ENCODE measurements around the gene MUC4.
"Not testable (repeated sequence)": the region's sequence is repeated elsewhere in the genome, so short reads cannot be mapped to it uniquely, and the experiment has no call there.

Gene MUC4

DNA sequence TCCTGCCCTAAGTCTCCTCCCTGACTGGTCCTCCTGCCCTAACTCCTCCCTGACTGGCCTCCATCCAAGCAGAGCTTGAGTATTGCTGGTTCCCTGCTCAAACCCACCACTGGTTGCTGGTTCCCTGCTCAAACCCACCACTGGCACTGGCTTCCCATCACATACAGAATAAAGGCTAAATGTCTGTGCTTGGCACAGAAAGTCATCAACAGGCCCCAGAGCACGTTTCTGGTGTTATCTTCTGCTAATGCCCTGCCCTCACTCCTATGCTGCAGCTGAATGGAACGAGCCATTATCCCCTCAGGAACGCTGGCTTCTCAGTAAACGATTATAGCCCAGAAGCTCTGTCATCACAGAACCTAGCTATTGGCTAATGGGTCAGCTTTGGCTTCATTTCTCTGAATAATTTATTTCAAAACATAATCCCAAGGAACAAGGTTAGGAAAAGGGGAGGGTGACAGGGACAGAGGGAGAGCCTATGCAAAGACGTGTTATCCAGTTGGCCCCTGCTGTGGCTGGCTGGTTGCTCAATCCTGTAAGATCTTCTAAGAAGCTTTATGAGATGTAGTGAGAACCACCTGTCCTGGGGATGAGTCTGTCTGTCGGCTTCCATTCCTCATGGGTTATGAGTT, 97.2 kb downstream of the MUC4 start:
- DNase-seq (ENCODE audit: low read depth), result no peak

- not testable (repeated sequence) for DNase-seq (ENCODE audit: low read depth)
Measured at GRCh38 chr3:195713150-195713549, 98.6 kb downstream of the MUC4 start.

DNA sequence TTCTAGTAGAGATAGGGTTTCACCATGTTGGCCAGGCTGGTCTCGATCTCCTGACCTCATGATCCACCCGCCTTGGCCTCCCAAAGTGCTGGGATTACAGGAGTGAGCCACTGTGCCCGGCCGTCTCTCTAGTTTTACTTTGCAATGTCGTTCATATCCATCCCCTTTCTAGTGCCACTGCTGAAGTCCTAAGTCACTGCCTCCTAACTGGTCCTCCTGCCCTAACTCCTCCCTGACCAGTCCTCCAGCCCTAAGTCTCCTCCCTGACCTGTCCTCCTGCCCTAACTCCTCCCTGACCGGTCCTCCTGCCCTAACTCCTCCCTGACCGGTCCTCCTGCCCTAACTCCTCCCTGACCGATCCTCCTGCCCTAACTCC, 99.2 kb downstream of the MUC4 start:
- not testable (repeated sequence) for DNase-seq (ENCODE audit: low read depth)

DNA sequence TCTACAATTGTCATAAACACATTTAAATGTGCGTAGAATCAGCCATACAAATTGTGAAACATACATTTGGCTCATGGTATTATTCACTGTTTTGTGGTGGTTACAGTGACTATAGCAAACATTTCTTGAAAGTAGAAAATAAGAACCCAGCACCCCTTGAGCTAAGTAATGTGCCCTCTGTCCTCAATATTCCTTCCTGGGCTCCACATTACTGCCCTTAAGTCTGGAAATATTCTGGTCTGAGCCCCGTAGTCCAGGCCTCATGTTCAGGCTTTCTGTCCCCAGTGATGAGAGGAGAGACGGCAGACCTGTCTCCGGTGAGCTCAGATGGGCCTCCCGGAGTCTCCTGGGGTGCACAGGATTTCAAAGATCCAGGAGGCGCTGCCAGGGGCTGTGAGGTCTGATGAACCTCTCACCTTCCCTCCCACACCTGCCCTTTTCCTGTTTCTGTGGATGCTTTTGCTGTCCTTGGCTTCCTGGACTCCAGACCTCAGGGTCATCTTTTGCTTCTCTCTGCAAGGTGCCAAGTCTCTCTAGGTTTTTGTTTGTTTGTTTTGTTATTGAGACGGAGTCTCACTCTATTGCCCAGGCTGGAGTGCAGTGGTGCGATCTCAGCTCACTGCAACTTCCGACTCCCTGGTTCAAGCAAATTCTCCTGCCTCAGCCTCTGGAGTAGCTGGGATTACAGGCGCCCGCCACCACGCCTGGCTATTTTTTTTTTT, 99.8 kb downstream of the MUC4 start:
- no peak for DNase-seq (ENCODE audit: low read depth)

- DNase-seq (ENCODE audit: low read depth), result not testable (repeated sequence)
Measured at GRCh38 chr3:195711091-195711812, 100.5 kb downstream of the MUC4 start.

GRCh38 chr3:195710126-195710905, 101.4 kb downstream of the MUC4 start:
- not testable (repeated sequence) for DNase-seq (ENCODE audit: low read depth)

- no peak for DNase-seq (ENCODE audit: low read depth)
Measured at GRCh38 chr3:195709676-195710085, 102.0 kb downstream of the MUC4 start.

DNA sequence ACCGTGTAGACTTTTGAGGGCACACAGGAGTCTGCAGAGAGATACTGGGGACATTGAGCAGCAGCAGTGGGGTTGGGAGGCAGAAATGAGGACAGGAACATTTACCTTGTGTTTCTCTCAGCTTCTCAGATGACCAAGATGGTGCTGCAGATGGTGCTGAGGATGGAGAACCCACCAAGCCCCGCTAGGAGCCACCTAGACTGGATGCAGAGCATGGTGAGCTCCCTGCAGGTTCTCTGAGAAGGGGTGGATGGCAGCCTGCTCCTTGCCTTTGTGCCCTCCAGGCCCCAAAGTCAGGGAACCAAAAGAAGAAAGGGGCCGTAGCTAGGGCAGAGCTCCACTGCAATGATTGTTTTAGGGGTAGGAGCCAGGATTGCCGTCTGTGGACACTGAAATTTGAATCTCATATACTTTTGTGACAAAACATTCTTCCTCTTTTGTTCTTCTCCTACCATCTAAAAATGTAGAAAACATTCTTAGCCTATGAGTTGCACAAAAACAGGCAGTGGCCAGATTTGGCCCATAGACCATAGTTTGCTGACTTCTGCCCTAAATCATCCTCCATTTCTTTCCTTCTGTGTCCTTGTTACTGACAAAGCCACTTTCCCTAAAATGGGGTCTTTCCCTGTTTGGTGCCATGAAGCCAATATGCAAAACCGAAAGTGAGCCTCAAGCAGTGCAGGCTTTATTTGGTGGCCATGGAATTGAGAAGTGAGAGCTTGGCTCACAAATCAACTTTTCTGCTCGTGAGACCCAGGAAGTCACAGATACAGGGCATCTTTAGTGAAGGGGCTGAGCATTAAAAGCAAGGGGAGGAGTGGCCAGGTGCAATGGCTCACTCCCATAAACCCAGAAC, 102.9 kb downstream of the MUC4 start:
- DNase-seq (ENCODE audit: low read depth), result no peak

DNA sequence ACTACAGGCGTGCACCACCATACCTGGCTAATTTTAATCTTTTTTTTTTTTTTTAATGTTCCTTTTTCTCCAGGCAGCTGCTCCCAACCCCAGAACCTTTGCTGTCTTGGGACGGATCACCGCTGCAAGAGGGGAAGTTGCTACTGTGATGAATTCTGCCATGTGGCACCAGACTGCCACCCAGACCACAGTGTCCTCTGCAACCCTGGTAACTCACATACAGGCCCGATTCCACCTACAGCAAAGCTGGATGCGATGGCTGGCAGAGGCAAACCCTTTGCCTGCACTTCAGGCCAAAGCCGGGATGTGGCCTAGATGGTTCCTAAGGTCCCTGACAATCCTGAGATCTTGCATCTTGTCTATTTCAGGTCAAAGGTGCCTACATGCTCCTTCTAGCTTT, 103.7 kb downstream of the MUC4 start:
- DNase-seq (ENCODE audit: low read depth), result no peak

DNA sequence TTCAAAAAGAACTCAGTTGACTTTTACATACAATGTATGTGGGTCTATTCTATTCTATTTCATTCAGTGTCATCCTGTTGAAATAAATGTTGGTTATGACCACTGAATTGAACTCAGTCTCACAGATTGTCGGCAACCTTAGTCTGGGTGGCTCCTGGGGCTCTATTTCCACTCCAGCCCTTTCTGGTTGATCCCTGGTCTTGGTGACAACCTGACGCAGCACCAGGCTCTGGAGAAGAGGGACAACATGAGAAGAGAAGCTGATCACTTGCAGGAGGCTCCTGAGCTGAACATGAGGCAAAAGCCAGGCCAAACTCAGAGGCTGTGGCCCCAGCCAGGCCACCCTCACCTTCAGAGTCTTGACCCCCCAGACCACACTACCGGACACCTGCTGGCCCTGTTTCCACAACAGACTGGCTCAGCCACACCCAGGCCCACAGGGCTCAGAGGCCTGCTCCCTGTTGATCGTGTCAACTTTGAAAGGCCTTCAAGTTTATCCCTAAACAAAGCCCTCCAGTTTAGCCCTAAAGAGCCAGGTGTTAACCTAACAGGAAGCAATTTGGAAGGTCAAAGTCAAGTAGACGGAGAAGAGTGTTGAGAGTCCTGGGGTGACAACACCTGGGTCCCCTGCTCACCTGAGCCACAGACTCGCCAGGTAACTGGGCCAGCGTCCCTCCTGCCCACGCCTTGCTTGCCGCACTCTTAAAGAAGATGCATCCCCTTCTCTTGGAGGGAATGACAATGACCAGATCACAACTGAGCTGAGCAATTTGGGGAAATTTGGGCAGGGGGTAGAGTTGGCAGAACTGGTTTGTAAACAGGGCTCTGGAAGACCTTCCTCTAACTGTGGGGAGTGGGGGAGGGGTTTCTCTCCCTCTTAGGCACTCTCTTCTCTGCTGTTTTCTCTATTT, 106.4 kb downstream of the MUC4 start:
- DNase-seq (ENCODE audit: low read depth), result no peak

- no peak for DNase-seq (ENCODE audit: low read depth)
Measured at GRCh38 chr3:195704433-195704999, 107.2 kb downstream of the MUC4 start.

DNA sequence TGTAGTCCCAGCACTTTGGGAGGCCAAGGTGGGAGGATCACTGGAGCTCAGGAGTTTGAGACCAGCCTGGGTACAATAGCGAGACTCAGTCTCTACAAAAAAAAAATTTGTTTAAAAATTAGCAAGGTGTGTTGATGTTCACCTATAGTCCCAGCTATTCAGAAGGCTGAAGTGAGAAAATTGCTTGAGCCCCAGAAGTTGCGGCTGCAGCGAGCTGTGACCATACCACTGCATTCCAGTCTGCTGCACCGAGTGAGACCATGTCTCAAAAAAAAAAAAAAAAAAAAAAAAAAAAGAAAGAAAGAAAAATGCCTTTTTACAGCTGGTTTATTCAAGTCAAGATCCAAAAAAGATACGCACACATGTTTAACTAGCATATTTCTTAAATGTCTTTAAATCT, 108.0 kb downstream of the MUC4 start:
- DNase-seq (ENCODE audit: low read depth), result no peak

- no peak for DNase-seq (ENCODE audit: low read depth)
Measured at GRCh38 chr3:195701042-195701915, 110.5 kb downstream of the MUC4 start.

DNA sequence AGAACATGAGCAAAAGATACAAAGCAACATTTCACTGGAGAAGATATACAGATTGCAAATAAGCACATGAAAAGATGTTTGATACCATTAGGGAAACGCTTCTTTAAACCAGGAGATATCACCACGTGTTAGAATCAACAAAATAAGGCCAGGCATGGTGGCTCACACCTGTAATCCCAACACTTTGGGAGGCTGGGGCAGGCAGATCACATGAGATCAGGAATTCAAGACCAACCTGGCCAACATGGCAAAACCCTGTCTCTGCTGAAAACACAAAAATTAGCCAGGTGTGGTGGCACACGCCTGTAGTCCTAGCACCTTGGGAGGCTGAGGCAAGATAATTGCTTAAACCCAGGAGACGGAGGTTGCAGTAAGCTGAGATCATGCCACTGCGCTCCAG, 111.4 kb downstream of the MUC4 start:
- DNase-seq (ENCODE audit: low read depth), result no peak

DNA sequence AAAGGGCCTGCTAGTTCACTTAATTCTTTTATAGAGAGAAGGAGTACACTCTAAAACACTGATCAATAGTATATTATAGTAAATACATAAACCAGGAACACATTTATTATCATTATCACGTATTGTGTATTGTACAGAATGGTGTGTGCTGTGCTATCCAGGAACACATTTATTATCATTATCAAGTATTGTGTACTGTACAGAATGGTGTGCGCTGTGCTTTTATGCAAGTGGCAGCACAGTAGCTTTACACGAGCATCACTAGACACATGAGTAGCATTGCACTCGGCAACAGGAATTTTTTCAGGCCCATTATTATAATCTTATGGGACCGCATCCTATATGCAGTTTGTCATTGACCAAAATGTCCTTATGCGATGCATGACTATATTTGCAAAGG, 111.9 kb downstream of the MUC4 start:
- DNase-seq (ENCODE audit: low read depth), result no peak

DNA sequence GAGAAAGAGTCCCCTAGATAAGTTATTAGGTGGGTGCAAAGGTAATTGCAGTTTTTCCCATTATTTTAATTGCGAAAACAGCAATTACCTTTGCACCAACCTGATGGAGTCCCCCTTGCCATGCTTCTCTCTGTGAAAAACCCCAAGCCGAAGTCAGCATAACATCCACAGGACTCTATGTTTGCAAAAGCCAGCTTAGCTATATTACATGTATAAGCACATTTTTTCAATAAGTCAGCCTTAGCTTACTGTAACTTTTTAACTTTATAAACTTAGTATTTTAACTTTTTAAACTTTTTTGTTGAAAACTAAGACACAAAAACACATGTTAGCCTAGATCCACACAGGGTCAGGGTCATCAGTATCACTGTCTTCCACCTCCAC, 112.3 kb downstream of the MUC4 start:
- no peak for DNase-seq (ENCODE audit: low read depth)

DNA sequence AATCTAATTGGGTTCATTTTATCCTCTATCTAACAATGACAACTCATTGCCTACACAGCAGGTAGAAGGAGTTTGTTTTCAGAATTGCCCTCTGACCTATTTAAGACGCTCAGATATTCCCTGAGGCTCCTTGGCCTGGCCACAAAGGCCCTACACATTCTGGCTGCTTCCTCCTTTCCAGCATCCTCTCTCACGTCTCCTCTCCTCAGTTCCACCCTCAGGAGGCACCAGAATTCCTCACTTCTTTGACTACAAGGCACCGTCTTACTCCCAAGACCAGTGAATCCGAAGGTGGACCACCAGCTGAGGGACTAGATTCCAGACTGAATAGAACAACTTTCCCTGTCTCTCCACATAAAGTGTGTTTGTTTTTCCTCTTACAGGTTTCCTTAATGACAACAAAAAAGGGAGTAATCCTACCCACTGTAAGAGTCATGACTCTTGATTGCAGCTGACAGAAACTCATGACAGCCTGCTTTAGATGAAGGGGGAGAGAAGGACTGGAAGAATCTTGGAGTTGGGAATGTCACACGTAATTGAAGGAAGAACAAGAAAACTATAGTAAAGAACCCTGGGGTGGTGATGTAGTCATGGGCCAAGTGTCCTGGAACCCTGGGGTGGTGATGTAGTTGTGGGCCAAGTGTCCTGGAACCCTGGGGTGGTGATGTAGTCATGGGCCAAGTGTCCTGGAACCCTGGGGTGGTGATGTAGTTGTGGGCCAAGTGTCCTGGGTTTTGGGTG, 112.9 kb downstream of the MUC4 start:
- no peak for DNase-seq (ENCODE audit: low read depth)

DNA sequence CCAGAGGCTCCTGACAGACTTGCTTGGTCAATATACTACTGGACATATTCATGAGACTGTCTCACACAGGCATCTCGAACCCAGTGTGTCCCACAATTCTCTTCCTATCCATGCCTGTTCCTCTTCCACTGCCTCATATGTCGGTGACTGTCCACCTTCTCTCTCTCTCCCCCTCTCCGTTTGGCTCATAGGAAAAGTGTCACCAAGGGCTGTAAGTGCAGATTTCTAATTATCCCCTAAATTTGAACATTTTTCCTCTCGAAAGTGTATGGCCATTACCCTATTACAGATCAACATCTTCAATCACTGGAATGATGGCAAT, 113.4 kb downstream of the MUC4 start:
- DNase-seq (ENCODE audit: low read depth), result no peak

Measured in stimulated activated CD8-positive, alpha-beta memory T cell treated with anti-CD3 and anti-CD28 coated beads, Interleukin-12 subunit alpha, Interleukin-12 subunit beta, amount 100 ng/mL, for 4 hours (primary cell).